ENCODE data around the gene ALDOB.
"Not testable (repeated sequence)": the region's sequence is repeated elsewhere in the genome, so short reads cannot be mapped to it uniquely, and the experiment has no call there.

ALDOB gene

GRCh38 chr9:101400120-101400519, 35.5 kb downstream of the ALDOB start:
- Mint-ChIP-seq H3K4me1 (ENCODE audit: low read depth) (peaks cover 36% of the 10 kb centered on the region), H3K36me3 (ENCODE audit: low read depth) (peaks cover 74% of the 10 kb centered on the region)

GRCh38 chr9:101399643-101399970, 36.0 kb downstream of the ALDOB start:
- Mint-ChIP-seq H3K36me3 (ENCODE audit: low read depth) (peaks cover 74% of the 10 kb centered on the region), H3K4me1 (ENCODE audit: low read depth) (peaks cover 39% of the 10 kb centered on the region), H3K27ac (peak overlapping the region; percentile 99), H3K27me3 (ENCODE audit: low read depth) (no peaks in the 10 kb centered on the region), H3K4me3 (peak overlapping the region; percentile 99), H3K9me3 (peaks cover 41% of the 10 kb centered on the region)
- no peak for DNase-seq (ENCODE audit: low spot score)

More at GRCh38 chr9:101400120-101400519, 35.5 kb downstream of the ALDOB start:
- Mint-ChIP-seq H3K9me3 (peaks cover 41% of the 10 kb centered on the region), H3K4me3 (peak overlapping the region; percentile 99), H3K27ac (peak overlapping the region; percentile 26), H3K27me3 (ENCODE audit: low read depth) (no peaks in the 10 kb centered on the region)
- no peak for DNase-seq (ENCODE audit: low spot score)

- peaks cover 74% of the 10 kb centered on the region for H3K36me3 Mint-ChIP-seq (ENCODE audit: low read depth)
Observed at GRCh38 chr9:101398930-101399642, 36.5 kb downstream of the ALDOB start.

GRCh38 chr9:101398068-101398929, 37.3 kb downstream of the ALDOB start, which contains the start of the genes MRPL50 and ZNF189:
Gene MRPL50 (minus strand): TSS chr9:101398618. CDS start chr9:101398592, 26 bp downstream.
Gene ZNF189 (plus strand): TSS chr9:101398851. CDS start chr9:101399157, 306 bp downstream.
- H3K4me3 Mint-ChIP-seq = peak within 1 kb of the TSS; percentile 99
- peaks cover 73% of the 10 kb centered on the region for H3K36me3 Mint-ChIP-seq (ENCODE audit: low read depth)
- no peaks in the 10 kb centered on the region for H3K27me3 Mint-ChIP-seq (ENCODE audit: low read depth)
- DNase-seq (ENCODE audit: low spot score) = peak; percentile 97
- peak within 1 kb of the TSS; percentile 99 for H3K27ac Mint-ChIP-seq
- peaks cover 40% of the 10 kb centered on the region for H3K4me1 Mint-ChIP-seq (ENCODE audit: low read depth)
- peaks cover 39% of the 10 kb centered on the region for H3K9me3 Mint-ChIP-seq

More at GRCh38 chr9:101398930-101399642, 36.5 kb downstream of the ALDOB start:
- Mint-ChIP-seq H3K9me3 (peaks cover 41% of the 10 kb centered on the region), H3K4me1 (ENCODE audit: low read depth) (peaks cover 40% of the 10 kb centered on the region), H3K27ac (peak overlapping the region; percentile 99), H3K27me3 (ENCODE audit: low read depth) (no peaks in the 10 kb centered on the region), H3K4me3 (peak overlapping the region; percentile 99)
- no peak for DNase-seq (ENCODE audit: low spot score)

GRCh38 chr9:101397746-101398067, 37.9 kb downstream of the ALDOB start:
- H3K4me3 Mint-ChIP-seq = peak overlapping the region; percentile 99
- H3K9me3 Mint-ChIP-seq = peaks cover 39% of the 10 kb centered on the region
- H3K27ac Mint-ChIP-seq = peak overlapping the region; percentile 99
- H3K36me3 Mint-ChIP-seq (ENCODE audit: low read depth) = peaks cover 72% of the 10 kb centered on the region
- H3K27me3 Mint-ChIP-seq (ENCODE audit: low read depth) = no peaks in the 10 kb centered on the region
- no peak for DNase-seq (ENCODE audit: low spot score)
- H3K4me1 Mint-ChIP-seq (ENCODE audit: low read depth) = peaks cover 40% of the 10 kb centered on the region

- no peak for DNase-seq (ENCODE audit: low spot score)
- Mint-ChIP-seq H3K27me3 (ENCODE audit: low read depth) (no peaks in the 10 kb centered on the region), H3K4me3 (no peak overlapping the region), H3K9me3 (peaks cover 37% of the 10 kb centered on the region), H3K36me3 (ENCODE audit: low read depth) (peaks cover 72% of the 10 kb centered on the region), H3K27ac (no peak overlapping the region), H3K4me1 (ENCODE audit: low read depth) (peaks cover 27% of the 10 kb centered on the region)
Observed at GRCh38 chr9:101394687-101395086, 40.9 kb downstream of the ALDOB start.

- Mint-ChIP-seq H3K27me3 (ENCODE audit: low read depth) (no peaks in the 10 kb centered on the region), H3K4me1 (ENCODE audit: low read depth) (peaks cover 26% of the 10 kb centered on the region), H3K9me3 (peaks cover 37% of the 10 kb centered on the region), H3K36me3 (ENCODE audit: low read depth) (peaks cover 82% of the 10 kb centered on the region), H3K4me3 (no peak overlapping the region), H3K27ac (no peak overlapping the region)
- DNase-seq (ENCODE audit: low spot score) = no peak
Observed at GRCh38 chr9:101393135-101393534, 42.4 kb downstream of the ALDOB start.

- peaks cover 35% of the 10 kb centered on the region for H3K9me3 Mint-ChIP-seq
- peaks cover 11% of the 10 kb centered on the region for H3K4me1 Mint-ChIP-seq (ENCODE audit: low read depth)
- no peaks in the 10 kb centered on the region for H3K27me3 Mint-ChIP-seq (ENCODE audit: low read depth)
- no peak overlapping the region for H3K4me3 Mint-ChIP-seq
- H3K27ac Mint-ChIP-seq = no peak overlapping the region
- peaks cover 64% of the 10 kb centered on the region for H3K36me3 Mint-ChIP-seq (ENCODE audit: low read depth)
- no peak for DNase-seq (ENCODE audit: low spot score)
Observed at GRCh38 chr9:101388507-101388993, 47.0 kb downstream of the ALDOB start.

- Mint-ChIP-seq H3K36me3 (ENCODE audit: low read depth) (peaks cover 60% of the 10 kb centered on the region), H3K27ac (no peak overlapping the region), H3K27me3 (ENCODE audit: low read depth) (no peaks in the 10 kb centered on the region), H3K4me3 (no peak overlapping the region), H3K9me3 (peaks cover 30% of the 10 kb centered on the region), H3K4me1 (ENCODE audit: low read depth) (peaks cover 11% of the 10 kb centered on the region)
- DNase-seq (ENCODE audit: low spot score) = no peak
Observed at GRCh38 chr9:101387871-101388506, 47.6 kb downstream of the ALDOB start.

- peaks cover 30% of the 10 kb centered on the region for H3K36me3 Mint-ChIP-seq (ENCODE audit: low read depth)
- not testable (repeated sequence) for H3K27me3 Mint-ChIP-seq (ENCODE audit: low read depth); H3K4me1 Mint-ChIP-seq (ENCODE audit: low read depth); H3K27ac Mint-ChIP-seq; H3K4me3 Mint-ChIP-seq; DNase-seq (ENCODE audit: low spot score)
- H3K9me3 Mint-ChIP-seq = peaks cover 16% of the 10 kb centered on the region
Observed at GRCh38 chr9:101384873-101385536, 50.6 kb downstream of the ALDOB start, which contains the start of gene BAAT. Gene BAAT (minus strand): TSS chr9:101385006. CDS start chr9:101371404, 13,602 bp downstream.

GRCh38 chr9:101383361-101383760, 52.2 kb downstream of the ALDOB start:
- no peaks in the 10 kb centered on the region for H3K27me3 Mint-ChIP-seq (ENCODE audit: low read depth)

GRCh38 chr9:101381833-101382342, 53.7 kb downstream of the ALDOB start:
- H3K27ac Mint-ChIP-seq = no peak overlapping the region
- H3K9me3 Mint-ChIP-seq = peaks cover 16% of the 10 kb centered on the region
- H3K27me3 Mint-ChIP-seq (ENCODE audit: low read depth) = no peaks in the 10 kb centered on the region
- no peaks in the 10 kb centered on the region for H3K4me1 Mint-ChIP-seq (ENCODE audit: low read depth)
- no peak overlapping the region for H3K4me3 Mint-ChIP-seq
- no peak for DNase-seq (ENCODE audit: low spot score)
- peaks cover 13% of the 10 kb centered on the region for H3K36me3 Mint-ChIP-seq (ENCODE audit: low read depth)

More at GRCh38 chr9:101383361-101383760, 52.2 kb downstream of the ALDOB start:
- Mint-ChIP-seq H3K27ac (no peak overlapping the region), H3K9me3 (peaks cover 16% of the 10 kb centered on the region), H3K4me3 (no peak overlapping the region), H3K36me3 (ENCODE audit: low read depth) (peaks cover 19% of the 10 kb centered on the region), H3K4me1 (ENCODE audit: low read depth) (peaks cover 2% of the 10 kb centered on the region)
- no peak for DNase-seq (ENCODE audit: low spot score)

GRCh38 chr9:101381118-101381517, 54.5 kb downstream of the ALDOB start:
- Mint-ChIP-seq H3K36me3 (ENCODE audit: low read depth) (peaks cover 11% of the 10 kb centered on the region), H3K4me1 (ENCODE audit: low read depth) (no peaks in the 10 kb centered on the region), H3K4me3 (no peak overlapping the region), H3K9me3 (peaks cover 14% of the 10 kb centered on the region), H3K27ac (no peak overlapping the region), H3K27me3 (ENCODE audit: low read depth) (peaks cover 3% of the 10 kb centered on the region)
- no peak for DNase-seq (ENCODE audit: low spot score)
